K562 (cell line): Measurements from ENCODE around the gene SLC38A2. TPM values are rescaled to one million over a fixed set of nuclear protein-coding genes. Genes with fewer than 3 reads are reported as not detected.

Source experiments
- BCL6 ChIP-seq: fragments of 250-450 bp; sonication (Bioruptor Pico); IDR thresholded peaks from 2 replicates; pipeline ENCODE4 v1.4.0; 2020
- BRD9 ChIP-seq: fragments of 450-650 bp; IDR thresholded peaks from 2 replicates; pipeline ENCODE4 v1.6.1; 2018; ENCODE audit warnings: low read depth; ENCODE audit not compliant: partially characterized antibody
- CREB1 ChIP-seq, 2 experiments: sonication (generic) in 1 of 2; formaldehyde crosslinking in 1 of 2; IDR thresholded peaks; 2 replicates each; pipeline versions ENCODE4 v1.6.1 to v1.8.0; 2012 to 2022; ENCODE audit warnings: inconsistent platforms in 1 of 2, mild to moderate bottlenecking in 1 of 2, missing genetic modification reagents in 1 of 2, moderate library complexity in 1 of 2
- GTF2F1 ChIP-seq: IDR thresholded peaks from 2 replicates; pipeline ENCODE4 v1.6.1; 2011; ENCODE audit warnings: low read depth, low read length, improper control_type of control experiment
- MLLT1 ChIP-seq, 2 experiments: fragments of 450-650 bp; IDR thresholded peaks; 2 replicates each; pipeline ENCODE4 v1.6.1; 2016
- MYBL2 ChIP-seq, 2 experiments: fragments of 450-650 bp in 1 of 2; sonication (generic) in 1 of 2; formaldehyde crosslinking in 1 of 2; IDR thresholded peaks; 2 replicates each; pipeline versions ENCODE4 v1.6.1 to v1.8.1; 2017 to 2022; ENCODE audit warnings: borderline replicate concordance in 1 of 2, inconsistent platforms in 1 of 2, low read depth in 1 of 2, mild to moderate bottlenecking in 1 of 2, missing genetic modification reagents in 1 of 2, moderate library complexity in 1 of 2
- POLR3G ChIP-seq: IDR thresholded peaks from 2 replicates; pipeline ENCODE4 v1.6.1; 2011; ENCODE audit not compliant: insufficient read length, insufficient replicate concordance; ENCODE audit errors: extremely low read depth
- SMARCA4 ChIP-seq: fragments of 450-650 bp; IDR thresholded peaks from 2 replicates; pipeline ENCODE4 v1.6.1; 2016
- TEAD1 ChIP-seq, 2 experiments: fragments of 450-650 bp in 1 of 2; sonication (generic) in 1 of 2; formaldehyde crosslinking; IDR thresholded peaks; 2 replicates each; pipeline versions ENCODE4 v1.4.0 to v1.8.0; 2020 to 2022; ENCODE audit warnings: mild to moderate bottlenecking in 2 of 2, missing genetic modification reagents in 1 of 2
- TSC22D4 ChIP-seq: fragments of 450-650 bp; IDR thresholded peaks from 2 replicates; pipeline ENCODE4 v1.6.1; 2016; ENCODE audit warnings: missing genetic modification characterization, missing biosample characterization, control low read depth
- U2AF1 ChIP-seq: fragments of 200-400 bp; formaldehyde crosslinking; optimal IDR thresholded peaks from 2 replicates; pipeline ENCODE3; 2017; ENCODE audit warnings: mild to moderate bottlenecking, low read depth, low read length, moderate library complexity
- ZBTB43 ChIP-seq: sonication (generic); formaldehyde crosslinking; IDR thresholded peaks from 2 replicates; pipeline ENCODE4 v1.8.0; 2023; ENCODE audit warnings: mild to moderate bottlenecking, missing genetic modification reagents
- ZFP91 ChIP-seq: sonication (generic); formaldehyde crosslinking; IDR thresholded peaks from 2 replicates; pipeline ENCODE4 v1.8.0; 2022; ENCODE audit warnings: mild to moderate bottlenecking, missing genetic modification reagents
- ZNF197 ChIP-seq: fragments of 200-800 bp; sonication (Bioruptor generic); IDR thresholded peaks from 2 replicates; pipeline ENCODE4 v1.6.1; 2016; ENCODE audit warnings: low read depth, missing genetic modification characterization, missing compliant biosample characterization
- ZNF232 ChIP-seq: sonication (generic); formaldehyde crosslinking; IDR thresholded peaks from 2 replicates; pipeline ENCODE4 v1.8.0; 2022; ENCODE audit warnings: mild to moderate bottlenecking, missing genetic modification reagents
- ZNF263 ChIP-seq: sonication (generic); formaldehyde crosslinking; IDR thresholded peaks from 2 replicates; pipeline ENCODE4 v1.8.0; 2022; ENCODE audit warnings: mild to moderate bottlenecking, missing genetic modification reagents, borderline replicate concordance
- ZNF518B ChIP-seq: fragments of 250-450 bp; sonication (Bioruptor Pico); IDR thresholded peaks from 2 replicates; pipeline ENCODE4 v1.5.0; 2021; ENCODE audit warnings: mild to moderate bottlenecking, moderate library complexity
- ZNF589 ChIP-seq: fragments of 200-800 bp; sonication (Bioruptor generic); IDR thresholded peaks from 2 replicates; pipeline ENCODE4 v1.6.1; 2016; ENCODE audit warnings: low read depth, missing genetic modification characterization, missing compliant biosample characterization
- ZNF76 ChIP-seq: fragments of 250-450 bp; sonication (Bioruptor Pico); IDR thresholded peaks from 2 replicates; pipeline ENCODE4 v1.4.0; 2020; ENCODE audit warnings: mild to moderate bottlenecking, moderate library complexity, borderline replicate concordance
- polyA plus RNA-seq, 8 experiments: library from polyadenylated mRNA; depleted of rRNA in 4 of 8; stranded (reverse) in 5 of 8; unstranded in 3 of 8; fragments of >200 nt; fragmentation: Nextera tagmentation in 2 of 8; fragmentation: Illumina TruSeq in 1 of 8; extraction: Ambion mirVana in 2 of 8; extraction: Trizol in 1 of 8; gene quantifications; 2 replicates each; pipeline versions ENCODE4 v1.2.1 to v1.2.3, GENCODE V29; 2011 to 2014; ENCODE audit warnings: inconsistent platforms in 1 of 8, missing spikeins in 1 of 8
- total RNA-seq, 7 experiments: library from RNA; depleted of rRNA in 6 of 7; stranded (reverse); fragments of >200 nt in 6 of 7; fragmentation: Illumina TruSeq in 2 of 7; extraction: Trizol in 2 of 7; gene quantifications; 2 replicates each; pipeline versions ENCODE4 v1.2.1 to v1.2.3, GENCODE V29; 2011 to 2021; ENCODE audit warnings: low replicate concordance in 1 of 7
- TF ChIP-seq, protein P1 (sequence below): sonication (generic); formaldehyde crosslinking; IDR thresholded peaks from 2 replicates; pipeline ENCODE4 v1.8.0; 2022; ENCODE audit warnings: mild to moderate bottlenecking, missing genetic modification reagents

The SLC38A2 gene
- total and polyA plus RNA-seq, 9 of the 15 experiments (the other 6 are each of a cell fraction or from before 2014, with no cell fraction given), result 98.7 to 292 (median 143) TPM

DNA sequence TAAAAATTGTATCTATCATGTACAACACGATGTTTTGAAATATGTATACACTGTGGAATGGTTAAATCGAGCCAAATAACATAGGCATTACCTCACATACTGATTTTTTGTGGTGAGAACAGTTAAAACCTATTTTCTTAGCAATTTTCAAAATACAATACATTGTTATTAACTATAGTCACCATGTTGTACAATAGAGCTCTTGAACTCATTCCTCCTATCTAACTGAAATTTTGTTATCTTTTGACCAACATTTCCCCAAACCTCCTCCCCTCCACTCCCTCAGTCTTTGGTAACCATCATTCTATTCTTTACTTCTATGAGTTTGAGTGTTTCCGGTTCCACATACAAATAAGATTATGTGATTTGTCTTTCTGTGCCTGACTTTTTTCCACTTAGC lies 6.8 kb upstream of the SLC38A2 start (continued):
- TF ChIP-seq, protein P1, sequence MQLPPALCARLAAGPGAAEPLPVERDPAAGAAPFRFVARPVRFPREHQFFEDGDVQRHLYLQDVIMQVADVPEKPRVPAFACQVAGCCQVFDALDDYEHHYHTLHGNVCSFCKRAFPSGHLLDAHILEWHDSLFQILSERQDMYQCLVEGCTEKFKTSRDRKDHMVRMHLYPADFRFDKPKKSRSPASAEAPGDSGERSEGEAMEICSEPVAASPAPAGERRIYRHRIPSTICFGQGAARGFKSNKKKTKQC (CRISPR knock-in tag), result no peak
- TF ChIP-seq ZNF232 (CRISPR knock-in tag) (no peak), ZNF518B (CRISPR knock-in tag) (no peak), CREB1 (IDR thresholded peaks at IDR 0.05) (no peak), CREB1 (CRISPR knock-in tag; IDR thresholded peaks at IDR 0.05) (no peak), MLLT1 (IDR thresholded peaks at IDR 0.05) (no peak), SMARCA4 (peak; percentile 47; the same call in 1 of the 2 replicates), ZNF263 (CRISPR knock-in tag) (no peak), POLR3G (no peak), BRD9 (no peak), TEAD1 (CRISPR knock-in tag; IDR thresholded peaks at IDR 0.05) (no peak), U2AF1 (no peak), GTF2F1 (no peak), TSC22D4 (tag) (no peak), ZNF197 (CRISPR knock-in tag) (no peak), MYBL2 (IDR thresholded peaks at IDR 0.05; ENCODE audit: low read depth) (0 out of 2 replicates have a peak, but pooled peaks have one; percentile 4), MYBL2 (CRISPR knock-in tag; IDR thresholded peaks at IDR 0.05; ENCODE audit: borderline replicate concordance) (no peak), BCL6 (CRISPR knock-in tag) (no peak), ZFP91 (CRISPR knock-in tag) (no peak), ZBTB43 (CRISPR knock-in tag) (no peak), ZNF76 (CRISPR knock-in tag) (no peak), ZNF589 (CRISPR knock-in tag) (no peak)
